ENCODE data around the gene DCAF6.

- TF ChIP-seq CTCF (IDR thresholded peaks at IDR 0.05) (no peak), POLR2AphosphoS5 (IDR thresholded peaks at IDR 0.05) (no peak)
Observed at GRCh38 chr1:168125051-168125450, 188.6 kb downstream of the DCAF6 start.

All from prostate gland (tissue), 2 donors.